Activated naive CD4-positive, alpha-beta T cell treated with anti-CD3 and anti-CD28 coated beads, Interleukin-2, amount 50 U/mL, for 24 hours (primary cell): Measurements from ENCODE around the gene CERS4.

ENCODE experiments used
- H3K27ac Mint-ChIP-seq: one replicate; pipeline ENCODE4 v1.8.0; 2021; ENCODE audit warnings: mild to moderate bottlenecking, mixed read lengths
- H3K27me3 Mint-ChIP-seq: one replicate; pipeline ENCODE4 v1.8.0; 2021; ENCODE audit warnings: mixed read lengths
- H3K36me3 Mint-ChIP-seq: one replicate; pipeline ENCODE4 v1.8.0; 2021; ENCODE audit warnings: mixed read lengths
- H3K4me1 Mint-ChIP-seq: one replicate; pipeline ENCODE4 v1.8.0; 2021; ENCODE audit warnings: mixed read lengths
- H3K4me3 Mint-ChIP-seq: one replicate; pipeline ENCODE4 v1.8.0; 2021; ENCODE audit warnings: mild to moderate bottlenecking, mixed read lengths
- H3K9me3 Mint-ChIP-seq: one replicate; pipeline ENCODE4 v1.8.0; 2021; ENCODE audit warnings: mixed read lengths

The CERS4 gene

DNA sequence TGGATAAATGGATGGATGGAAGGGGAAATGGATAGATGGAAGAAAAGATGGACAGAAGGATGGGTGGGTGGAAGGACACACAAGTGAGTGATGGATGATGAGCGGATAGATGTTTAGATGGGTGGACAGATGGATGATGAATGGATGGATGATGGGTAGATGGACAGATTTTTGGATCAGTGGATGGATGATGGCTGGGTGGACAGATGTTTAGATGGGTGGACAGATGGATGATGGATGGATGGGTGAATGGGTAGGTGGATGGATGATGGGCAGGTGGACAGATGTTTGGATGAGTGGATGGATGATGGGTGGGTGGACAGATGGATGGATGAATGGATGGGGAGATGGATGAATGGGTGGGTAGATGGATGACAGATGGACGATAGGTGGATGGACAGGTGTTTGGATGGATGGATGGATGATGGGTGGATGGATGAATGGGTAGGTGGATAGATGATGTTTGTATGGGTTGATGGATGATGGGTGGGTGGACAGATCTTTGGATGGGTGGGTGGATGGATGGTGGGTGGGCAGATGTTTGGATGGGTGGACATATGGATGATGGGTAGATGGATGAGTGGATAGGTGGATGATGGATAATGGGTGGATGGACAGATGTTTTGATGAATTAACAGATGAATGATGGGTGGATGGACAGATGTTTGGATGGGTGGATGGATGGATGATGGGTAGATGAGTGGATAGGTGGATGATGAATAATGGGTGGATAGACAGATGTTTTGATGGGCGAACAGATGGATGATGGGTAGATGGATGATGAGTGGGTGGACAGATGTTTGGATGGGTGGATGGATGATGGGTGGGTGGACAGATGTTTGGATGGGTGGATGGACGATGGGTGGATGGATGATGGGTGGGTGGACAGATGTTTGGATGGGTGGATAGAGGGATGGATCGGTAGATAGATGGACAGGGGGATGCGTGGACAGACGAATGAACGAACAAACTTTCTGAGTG lies 39.5 kb downstream of the CERS4 start:
- Mint-ChIP-seq H3K27me3 (no peaks in the 10 kb centered on the region), H3K4me1 (peaks cover 7% of the 10 kb centered on the region), H3K4me3 (no peak overlapping the region), H3K36me3 (peaks cover 7% of the 10 kb centered on the region), H3K9me3 (no peaks in the 10 kb centered on the region), H3K27ac (no peak overlapping the region)

- Mint-ChIP-seq H3K27me3 (no peaks in the 10 kb centered on the region), H3K9me3 (no peaks in the 10 kb centered on the region), H3K36me3 (peaks cover 6% of the 10 kb centered on the region), H3K4me3 (no peak overlapping the region), H3K4me1 (peaks cover 4% of the 10 kb centered on the region), H3K27ac (no peak overlapping the region)
These were observed 41.4 kb downstream of the CERS4 start for GRCh38 chr19:8250596-8250995.

DNA sequence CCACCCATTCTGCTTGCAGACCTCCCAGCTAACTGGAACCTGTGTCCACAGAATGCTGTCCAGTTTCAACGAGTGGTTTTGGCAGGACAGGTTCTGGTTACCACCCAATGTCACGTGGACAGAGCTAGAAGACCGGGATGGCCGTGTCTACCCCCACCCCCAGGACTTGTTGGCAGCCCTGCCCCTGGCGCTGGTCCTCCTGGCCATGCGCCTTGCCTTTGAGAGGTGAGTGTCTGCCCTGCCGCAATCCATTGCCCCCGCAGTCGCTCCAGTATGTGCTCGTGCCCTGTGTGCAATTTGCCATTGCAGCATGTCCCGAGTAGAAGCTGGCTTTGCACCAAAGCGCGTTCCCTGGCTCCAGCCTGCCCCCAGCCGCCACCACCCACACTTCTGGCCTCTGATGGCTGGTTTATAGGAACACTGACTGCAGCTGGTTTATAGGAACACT lies 41.9 kb downstream of the CERS4 start:
- Mint-ChIP-seq H3K36me3 (peaks cover 8% of the 10 kb centered on the region), H3K27me3 (no peaks in the 10 kb centered on the region), H3K4me1 (peaks cover 4% of the 10 kb centered on the region), H3K9me3 (no peaks in the 10 kb centered on the region), H3K27ac (no peak overlapping the region), H3K4me3 (no peak overlapping the region)

- Mint-ChIP-seq H3K36me3 (peaks cover 8% of the 10 kb centered on the region), H3K9me3 (no peaks in the 10 kb centered on the region), H3K4me3 (no peak overlapping the region), H3K27me3 (no peaks in the 10 kb centered on the region), H3K27ac (no peak overlapping the region), H3K4me1 (peaks cover 4% of the 10 kb centered on the region)
These were observed 43.9 kb downstream of the CERS4 start for GRCh38 chr19:8252922-8253589.

GRCh38 chr19:8253678-8254077 lies 44.5 kb downstream of the CERS4 start:
- no peaks in the 10 kb centered on the region for H3K27me3 Mint-ChIP-seq
- peaks cover 4% of the 10 kb centered on the region for H3K4me1 Mint-ChIP-seq
- no peak overlapping the region for H3K4me3 Mint-ChIP-seq

GRCh38 chr19:8254286-8255001 lies 45.3 kb downstream of the CERS4 start:
- peaks cover 4% of the 10 kb centered on the region for H3K4me1 Mint-ChIP-seq
- H3K9me3 Mint-ChIP-seq: no peaks in the 10 kb centered on the region
- no peaks in the 10 kb centered on the region for H3K27me3 Mint-ChIP-seq
- peaks cover 5% of the 10 kb centered on the region for H3K36me3 Mint-ChIP-seq
- no peak overlapping the region for H3K27ac Mint-ChIP-seq
- H3K4me3 Mint-ChIP-seq: no peak overlapping the region

More at GRCh38 chr19:8253678-8254077, 44.5 kb downstream of the CERS4 start:
- H3K27ac Mint-ChIP-seq: no peak overlapping the region
- no peaks in the 10 kb centered on the region for H3K9me3 Mint-ChIP-seq
- peaks cover 6% of the 10 kb centered on the region for H3K36me3 Mint-ChIP-seq

- Mint-ChIP-seq H3K27ac (no peak overlapping the region), H3K4me3 (no peak overlapping the region)
These were observed 46.4 kb downstream of the CERS4 start for GRCh38 chr19:8255426-8256125.

DNA sequence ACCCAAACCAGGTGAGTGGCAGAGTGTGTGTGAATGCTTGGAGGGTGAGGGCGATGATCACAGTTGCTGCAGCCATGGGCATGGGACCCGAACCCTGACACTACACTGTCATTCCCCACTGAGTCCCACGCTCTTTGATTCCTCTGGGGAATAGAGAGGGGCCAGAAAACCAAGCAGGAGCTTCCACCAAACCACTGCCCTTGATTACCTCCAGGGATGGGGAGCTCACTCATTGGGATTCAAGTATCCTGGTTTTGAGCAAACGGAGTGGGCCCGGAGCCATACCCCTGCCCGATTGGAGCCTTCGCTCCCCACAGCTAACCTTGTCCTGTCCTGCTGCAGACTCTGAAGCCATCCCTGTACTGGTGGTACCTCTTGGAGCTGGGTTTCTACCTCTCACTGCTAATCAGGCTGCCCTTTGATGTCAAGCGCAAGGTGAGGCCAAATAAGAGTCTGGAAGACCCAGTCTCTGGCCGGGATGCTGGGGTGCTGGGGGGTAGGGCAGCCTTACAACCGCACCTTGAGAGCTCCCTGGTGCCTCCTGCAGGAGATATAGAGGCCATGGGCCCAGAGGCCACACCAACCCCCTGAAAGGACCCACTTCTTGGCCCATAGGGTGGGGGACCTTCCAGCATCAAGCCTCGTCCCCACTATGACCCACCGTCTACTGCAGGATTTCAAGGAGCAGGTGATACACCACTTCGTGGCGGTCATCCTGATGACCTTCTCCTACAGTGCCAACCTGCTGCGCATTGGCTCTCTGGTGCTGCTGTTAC lies 47.3 kb downstream of the CERS4 start:
- Mint-ChIP-seq H3K9me3 (no peaks in the 10 kb centered on the region), H3K36me3 (peaks cover 6% of the 10 kb centered on the region), H3K4me1 (peaks cover 4% of the 10 kb centered on the region), H3K4me3 (no peak overlapping the region), H3K27me3 (no peaks in the 10 kb centered on the region), H3K27ac (no peak overlapping the region)

More at GRCh38 chr19:8255426-8256125, 46.4 kb downstream of the CERS4 start:
- peaks cover 5% of the 10 kb centered on the region for H3K36me3 Mint-ChIP-seq
- H3K27me3 Mint-ChIP-seq: no peaks in the 10 kb centered on the region
- H3K4me1 Mint-ChIP-seq: peaks cover 4% of the 10 kb centered on the region
- no peaks in the 10 kb centered on the region for H3K9me3 Mint-ChIP-seq

DNA sequence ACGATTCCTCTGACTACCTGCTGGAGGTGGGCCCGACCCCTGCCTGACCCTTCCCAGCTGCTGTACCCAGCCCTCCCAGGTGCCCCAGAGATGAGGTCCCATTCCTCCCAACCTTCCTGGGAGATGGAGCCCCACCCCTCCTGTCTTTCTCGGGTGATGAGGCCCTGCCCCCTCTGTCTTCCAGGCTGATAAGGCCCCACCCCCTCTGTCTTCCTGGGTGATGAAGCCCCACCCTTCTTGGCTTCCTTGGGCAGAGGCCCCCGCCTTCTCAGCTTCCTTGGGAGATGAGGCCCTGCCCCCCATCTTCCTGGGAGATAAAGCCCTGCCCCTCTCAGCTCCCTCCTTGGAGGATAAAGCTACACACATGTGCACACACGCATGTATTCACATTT lies 47.9 kb downstream of the CERS4 start:
- H3K27ac Mint-ChIP-seq: no peak overlapping the region
- peaks cover 6% of the 10 kb centered on the region for H3K36me3 Mint-ChIP-seq
- no peaks in the 10 kb centered on the region for H3K27me3 Mint-ChIP-seq
- H3K4me3 Mint-ChIP-seq: no peak overlapping the region
- H3K9me3 Mint-ChIP-seq: no peaks in the 10 kb centered on the region
- H3K4me1 Mint-ChIP-seq: peaks cover 4% of the 10 kb centered on the region

DNA sequence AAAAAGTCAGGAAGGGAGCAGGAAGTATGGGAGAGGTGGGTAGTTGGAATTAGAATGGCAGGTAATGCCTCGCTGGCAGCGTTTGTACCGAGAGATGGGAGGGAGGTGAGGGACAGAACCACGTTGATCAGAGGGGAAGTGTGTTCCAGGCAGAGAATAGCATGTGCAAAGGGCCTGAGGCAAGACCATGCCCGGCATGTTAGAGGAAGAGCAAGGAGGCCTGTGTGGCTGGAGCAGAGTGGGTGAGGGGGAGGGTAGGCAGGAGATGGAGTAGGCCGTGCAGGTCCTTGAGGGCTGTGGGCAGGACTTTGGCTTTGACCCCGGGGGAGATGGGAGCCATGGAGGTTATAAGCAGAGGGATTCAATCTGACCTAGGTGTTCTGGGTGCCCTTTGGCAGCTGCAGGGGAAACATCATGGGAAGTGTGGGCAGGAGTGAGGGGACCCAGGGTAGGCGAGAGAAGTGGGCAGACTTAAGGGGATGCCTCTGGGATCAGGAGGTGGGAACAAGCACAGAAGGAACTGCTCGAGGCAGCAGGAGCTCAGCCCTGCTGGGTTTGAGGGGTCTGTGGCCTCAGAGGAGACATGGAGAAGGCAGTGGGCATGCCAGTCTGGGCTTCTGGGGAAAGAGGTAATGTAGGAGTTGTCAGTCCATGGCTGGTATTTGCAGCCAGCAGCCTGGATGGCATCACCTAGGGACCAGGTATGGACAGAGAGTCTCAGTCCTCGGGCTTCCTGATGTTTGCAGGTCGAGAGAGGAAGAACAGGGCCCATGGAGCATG lies 50.2 kb downstream of the CERS4 start:
- peak overlapping the region; percentile 36 for H3K27ac Mint-ChIP-seq
- H3K4me3 Mint-ChIP-seq: no peak overlapping the region

DNA sequence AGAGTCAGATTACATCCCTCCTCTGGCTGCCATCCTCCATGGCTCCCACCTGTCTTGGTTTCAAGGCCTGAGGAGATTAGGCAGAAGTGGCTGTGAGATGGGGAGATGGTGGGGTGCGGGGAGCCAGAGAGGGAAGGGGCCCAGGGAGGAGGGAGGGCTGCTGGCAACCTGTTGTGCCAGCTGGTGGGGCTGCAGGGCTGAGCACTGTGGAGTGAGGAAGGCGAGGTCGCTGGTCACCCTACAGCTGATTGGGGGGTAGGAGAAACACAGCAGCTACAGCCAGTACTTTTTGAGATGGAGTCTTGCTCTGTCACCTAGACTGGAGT lies 50.7 kb downstream of the CERS4 start:
- Mint-ChIP-seq H3K9me3 (no peaks in the 10 kb centered on the region), H3K4me3 (no peak overlapping the region), H3K27ac (no peak overlapping the region), H3K36me3 (peaks cover 6% of the 10 kb centered on the region), H3K4me1 (no peaks in the 10 kb centered on the region), H3K27me3 (no peaks in the 10 kb centered on the region)

More for the DNA sequence above, 50.2 kb downstream of the CERS4 start:
- Mint-ChIP-seq H3K9me3 (no peaks in the 10 kb centered on the region), H3K4me1 (no peaks in the 10 kb centered on the region), H3K27me3 (no peaks in the 10 kb centered on the region), H3K36me3 (peaks cover 6% of the 10 kb centered on the region)

DNA sequence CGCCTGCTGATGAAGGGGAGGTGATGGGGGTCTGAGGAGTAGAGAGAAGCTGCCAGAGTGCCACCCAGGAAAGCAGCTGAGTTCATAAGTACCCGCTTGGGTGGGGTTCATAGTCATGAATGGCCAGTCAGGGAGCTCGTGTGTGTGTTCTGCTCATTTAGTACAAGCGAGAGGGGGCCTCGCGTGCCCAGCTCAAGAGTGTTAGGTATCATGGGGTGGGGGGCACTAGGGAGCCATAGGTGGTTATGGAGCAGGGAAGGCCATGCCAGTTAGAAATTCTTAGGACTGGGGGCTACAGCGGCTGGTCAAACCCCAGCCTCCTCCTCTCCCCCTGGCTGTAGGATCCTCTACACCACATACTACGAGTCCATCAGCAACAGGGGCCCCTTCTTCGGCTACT lies 52.2 kb downstream of the CERS4 start:
- Mint-ChIP-seq H3K27ac (no peak overlapping the region), H3K4me3 (no peak overlapping the region), H3K9me3 (no peaks in the 10 kb centered on the region), H3K27me3 (no peaks in the 10 kb centered on the region), H3K4me1 (no peaks in the 10 kb centered on the region), H3K36me3 (peaks cover 4% of the 10 kb centered on the region)

DNA sequence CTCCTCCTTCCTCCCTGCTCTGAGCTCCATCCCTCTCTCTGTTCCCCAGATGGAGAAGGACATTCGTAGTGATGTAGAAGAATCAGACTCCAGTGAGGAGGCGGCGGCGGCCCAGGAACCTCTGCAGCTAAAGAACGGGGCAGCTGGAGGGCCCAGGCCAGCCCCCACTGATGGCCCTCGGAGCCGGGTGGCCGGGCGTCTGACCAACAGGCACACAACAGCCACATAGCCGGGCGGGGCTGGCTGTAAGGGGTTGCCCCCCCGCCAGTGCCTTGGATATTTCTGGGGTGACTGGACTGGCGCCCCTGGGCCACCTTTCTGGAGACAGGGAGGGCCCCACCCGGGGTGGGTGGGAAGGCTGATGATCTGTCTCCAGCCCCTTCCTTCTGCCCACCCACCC lies 52.7 kb downstream of the CERS4 start:
- no peaks in the 10 kb centered on the region for H3K27me3 Mint-ChIP-seq
- H3K27ac Mint-ChIP-seq: no peak overlapping the region
- no peaks in the 10 kb centered on the region for H3K4me1 Mint-ChIP-seq
- peaks cover 4% of the 10 kb centered on the region for H3K36me3 Mint-ChIP-seq
- H3K4me3 Mint-ChIP-seq: no peak overlapping the region
- no peaks in the 10 kb centered on the region for H3K9me3 Mint-ChIP-seq

DNA sequence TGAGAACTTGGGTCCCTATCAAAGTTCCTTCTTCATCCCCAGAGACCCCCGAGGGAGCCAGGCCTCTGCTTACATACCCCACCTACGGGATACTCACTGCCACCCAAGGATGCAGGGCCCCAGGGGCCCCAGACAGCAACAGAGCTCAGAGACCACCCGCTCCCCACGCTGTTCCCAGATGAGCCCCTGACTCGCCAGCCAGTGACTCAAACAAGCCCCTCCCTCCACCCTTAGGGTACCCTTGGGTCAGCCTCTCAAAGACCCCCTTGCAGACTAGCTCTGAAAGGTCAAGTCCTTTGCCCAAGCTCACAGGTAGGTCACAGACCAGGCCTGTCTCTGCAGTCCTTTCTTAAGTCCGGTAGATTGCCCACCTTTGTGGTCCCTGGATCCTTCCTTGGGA lies 53.3 kb downstream of the CERS4 start:
- Mint-ChIP-seq H3K4me3 (no peak overlapping the region), H3K36me3 (peaks cover 4% of the 10 kb centered on the region), H3K4me1 (no peaks in the 10 kb centered on the region), H3K27ac (no peak overlapping the region), H3K27me3 (no peaks in the 10 kb centered on the region), H3K9me3 (no peaks in the 10 kb centered on the region)
